GM12891 (cell line): ENCODE results near the gene SAV1.

Source experiments
- POLR2A ChIP-seq: IDR thresholded peaks from 2 replicates; pipeline ENCODE4 v1.6.1; 2011; ENCODE audit warnings: low read depth, low read length, control low read depth
- SPI1 ChIP-seq: IDR thresholded peaks from 2 replicates; pipeline ENCODE4 v1.6.1; 2011; ENCODE audit warnings: low read depth, low read length, control low read depth

GRCh38 chr14:50705026-50705593, 37.0 kb upstream of the SAV1 start:
- no peak for TF ChIP-seq POLR2A
- no peak for TF ChIP-seq SPI1
